K562 (cell line): ENCODE results near the gene SYT13. TPM values are rescaled to one million over a fixed set of nuclear protein-coding genes. Genes with fewer than 3 reads are reported as not detected.

Experiments used
- ATAC-seq: fragments of 200-7000 bp; cut with Tn5 transposase; 3 replicates; pipeline ENCODE4 v1.9.1; 2020; ENCODE audit warnings: moderate library complexity
- BruUV-seq: library from RNA; stranded (reverse); fragments of 400-500 nt; replicated peaks from 2 replicates; lab custom pipeline; 2021; lab: Mats Ljungman, UMichigan
- CTCF ChIA-PET: fragments of 300-600 bp; formaldehyde crosslinking; extraction: SDS; loops from one replicate; lab custom pipeline; 2021; ENCODE audit warnings: low intra/inter-chr PET ratio; lab: Yijun Ruan, JAX
- POLR2A ChIA-PET: fragments of 300-600, 350-650 bp; sonication (Branson Sonifier 250); formaldehyde crosslinking; extraction: SDS; loops from one replicate; lab custom pipeline; 2021; ENCODE audit warnings: antibody characterized with exemption, inconsistent platforms; lab: Yijun Ruan, JAX
- DNase-seq, 4 experiments: peaks; one replicate each; pipeline versions ENCODE4 v3.0.0 to v3.0.0-alpha.2; 2011 to 2018; ENCODE audit warnings: low spot score in 3 of 4, mixed read lengths in 3 of 4; ENCODE audit errors: extremely low read depth in 1 of 4
- FAIRE-seq: peaks from 2 replicates; lab custom pipeline; 2011; peaks lifted over from hg19 to GRCh38; lab: Jason Lieb, UNC
- H2AFZ ChIP-seq: 2 replicates; pipeline ENCODE4 v1.6.0; 2011; ENCODE audit warnings: low read depth, low read length, control low read depth, inconsistent platforms
- H3K27ac ChIP-seq: fragments of 200-600 bp; 3 replicates; pipeline ENCODE4 v1.8.0; 2011; ENCODE audit warnings: low read depth, mild to moderate bottlenecking, control low read depth, inconsistent platforms, low read length, moderate library complexity, mixed read lengths; ENCODE audit errors: extremely low read depth
- H3K27me3 ChIP-seq, 2 experiments: fragments of 300-600 bp in 1 of 2; 2 replicates in 1 of 2; 3 replicates in 1 of 2; pipeline versions ENCODE4 v1.6.0 to v1.8.0; 2011; ENCODE audit warnings: inconsistent platforms in 2 of 2, low read length in 2 of 2, mild to moderate bottlenecking in 1 of 2, mixed read lengths in 1 of 2, moderate library complexity in 1 of 2; ENCODE audit not compliant: control insufficient read depth in 2 of 2, insufficient read depth in 2 of 2
- H3K36me3 ChIP-seq: fragments of 300-600 bp; 3 replicates; pipeline ENCODE4 v1.8.0; 2011; ENCODE audit warnings: mild to moderate bottlenecking, low read length, inconsistent platforms; ENCODE audit not compliant: control insufficient read depth, insufficient read depth
- H3K4me1 ChIP-seq, 2 experiments: fragments of 200-600 bp in 1 of 2; replicated peaks in 1 of 2; 2 replicates in 1 of 2; 3 replicates in 1 of 2; pipeline versions ENCODE4 v1.5.1 to v1.8.0; 2011; ENCODE audit warnings: inconsistent platforms in 2 of 2, low read length in 2 of 2, mild to moderate bottlenecking in 1 of 2, mixed read lengths in 1 of 2, moderate library complexity in 1 of 2; ENCODE audit not compliant: control insufficient read depth in 2 of 2, insufficient read depth in 2 of 2
- H3K4me2 ChIP-seq: 2 replicates; pipeline ENCODE4 v1.6.1; 2011; ENCODE audit warnings: low read length, control low read depth, inconsistent platforms, mixed read lengths; ENCODE audit not compliant: insufficient read depth
- H3K4me3 ChIP-seq: fragments of 200-600 bp; sonication (generic), shearing (Covaris generic); 2 replicates; pipeline ENCODE4 v1.5.1; 2016; ENCODE audit warnings: control low read depth, inconsistent platforms
- H3K79me2 ChIP-seq: fragments of 200-600 bp; 3 replicates; pipeline ENCODE4 v1.8.0; 2011; ENCODE audit warnings: low read length, inconsistent platforms; ENCODE audit not compliant: control insufficient read depth, insufficient read depth
- H3K9ac ChIP-seq, 2 experiments: 2 replicates each; pipeline versions ENCODE4 v1.6.0 to v1.6.1; 2011; ENCODE audit warnings: low read depth in 2 of 2, low read length in 2 of 2, control low read depth in 1 of 2, inconsistent platforms in 1 of 2, mild to moderate bottlenecking in 1 of 2, mixed read lengths in 1 of 2; ENCODE audit not compliant: insufficient read depth in 1 of 2
- H3K9me1 ChIP-seq: one replicate; pipeline ENCODE4 v1.6.0; 2011; ENCODE audit warnings: inconsistent platforms, mild to moderate bottlenecking, low read length, moderate library complexity; ENCODE audit not compliant: control insufficient read depth, insufficient read depth
- H3K9me3 ChIP-seq: replicated peaks from 2 replicates; pipeline ENCODE4 v1.5.1; 2011; ENCODE audit warnings: low read depth, low read length, inconsistent platforms; ENCODE audit not compliant: control insufficient read depth, insufficient read depth
- H4K20me1 ChIP-seq: replicated peaks from 2 replicates; pipeline ENCODE4 v1.6.1; 2011; ENCODE audit warnings: low read length, inconsistent platforms, mixed read lengths; ENCODE audit not compliant: control insufficient read depth, insufficient read depth
- DNMT1 ChIP-seq: fragments of 450-650 bp; IDR thresholded peaks from 2 replicates; pipeline ENCODE4 v1.6.1; 2016; ENCODE audit warnings: antibody characterized with exemption, mild to moderate bottlenecking
- NFE2 ChIP-seq: IDR thresholded peaks from 2 replicates; pipeline ENCODE4 v1.6.1; 2014; ENCODE audit warnings: antibody characterized with exemption, low read depth
- ZNF124 ChIP-seq: sonication (generic); formaldehyde crosslinking; IDR thresholded peaks from 2 replicates; pipeline ENCODE4 v1.8.1; 2022; ENCODE audit warnings: missing genetic modification reagents
- WGBS: fragments of 100-300 bp; shearing (Covaris generic); methylation state at CpG from one replicate; pipeline ENCODE4 v1.1.6; 2016; ENCODE audit warnings: low coverage, mixed read lengths; ENCODE audit not compliant: insufficient coverage; ENCODE audit errors: missing lambda C conversion rate; 5-methylcytosine and 5-hydroxymethylcytosine counted together
- in situ Hi-C: fragments of 300-500 bp; cut with MboI; formaldehyde crosslinking; loops from 4 replicates; pipeline ENCODE4 v1.15.0; 2018; ENCODE audit warnings: inconsistent platforms, mixed read lengths
- intact Hi-C: fragments of 100-400 bp; cut with micrococcal nuclease; formaldehyde crosslinking; loops from 2 replicates; pipeline ENCODE4 v1.14.2; 2022
- polyA plus RNA-seq, 8 experiments: library from polyadenylated mRNA; depleted of rRNA in 4 of 8; stranded (reverse) in 5 of 8; unstranded in 3 of 8; fragments of >200 nt; fragmentation: Nextera tagmentation in 2 of 8; fragmentation: Illumina TruSeq in 1 of 8; extraction: Ambion mirVana in 2 of 8; extraction: Trizol in 1 of 8; gene quantifications; 2 replicates each; pipeline versions ENCODE4 v1.2.1 to v1.2.3, GENCODE V29; 2011 to 2014; ENCODE audit warnings: inconsistent platforms in 1 of 8, missing spikeins in 1 of 8
- total RNA-seq, 7 experiments: library from RNA; depleted of rRNA in 6 of 7; stranded (reverse); fragments of >200 nt in 6 of 7; fragmentation: Illumina TruSeq in 2 of 7; extraction: Trizol in 2 of 7; gene quantifications; 2 replicates each; pipeline versions ENCODE4 v1.2.1 to v1.2.3, GENCODE V29; 2011 to 2021; ENCODE audit warnings: low replicate concordance in 1 of 7
- TF ChIP-seq, protein P1 (sequence below): fragments of 450-650 bp; IDR thresholded peaks from 2 replicates; pipeline ENCODE4 v1.6.1; 2018; ENCODE audit not compliant: partially characterized antibody
- TF ChIP-seq, protein P2 (sequence below): fragments of 450-650 bp; formaldehyde crosslinking; IDR thresholded peaks from 2 replicates; pipeline ENCODE4 v1.4.0; 2020; ENCODE audit warnings: mild to moderate bottlenecking, moderate library complexity

Gene SYT13
- total and polyA plus RNA-seq, 9 of the 15 experiments (the other 6 are each of a cell fraction or from before 2014, with no cell fraction given) = under 0.01 to 0.13 (median 0.08) TPM; not detected in 2

DNA sequence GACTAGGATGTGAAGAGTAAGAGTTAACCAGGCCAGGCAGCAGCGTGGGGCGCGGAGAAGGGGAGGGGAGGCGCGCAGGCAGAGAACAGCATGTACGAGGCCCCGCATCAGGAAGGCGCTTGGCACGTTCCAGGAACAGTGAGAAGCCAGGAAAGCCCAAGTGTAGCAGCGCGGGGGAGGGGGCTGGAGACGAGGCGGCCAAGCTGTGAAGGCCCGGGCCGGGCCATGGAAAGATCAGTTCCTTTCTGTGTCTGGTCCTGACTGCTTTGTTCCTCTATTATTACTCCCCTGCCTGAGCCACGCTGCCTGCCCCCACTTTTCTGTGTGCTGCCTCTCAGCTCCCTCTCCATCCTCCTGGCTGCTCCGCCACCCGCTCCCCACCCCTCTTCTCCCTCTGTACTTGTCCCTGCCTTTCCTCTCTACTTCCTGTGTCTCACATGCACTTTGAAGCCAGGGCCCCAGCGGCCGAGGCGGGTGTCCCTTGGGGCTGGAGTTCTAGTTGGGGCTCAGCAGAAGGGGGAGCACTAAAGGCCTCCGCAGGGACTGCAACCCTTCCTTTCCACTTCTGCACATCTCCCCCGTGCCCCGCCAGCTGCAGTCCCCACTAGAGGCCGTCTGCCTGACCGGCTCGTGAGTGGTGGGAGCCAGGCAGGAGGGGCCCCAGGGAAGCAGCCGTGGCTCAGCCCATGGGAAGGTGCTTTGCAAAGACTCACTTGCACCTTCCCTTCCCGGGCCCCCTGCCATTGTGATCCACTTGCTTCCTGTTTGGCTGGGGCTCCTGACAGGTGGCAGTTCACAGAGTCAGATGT is 76.0 kb downstream of the SYT13 start:
- Histone ChIP-seq H3K9ac (no peak overlapping the region; a peak in 1 of 4 replicates), H3K27ac (no peak overlapping the region), H3K4me2 (no peak overlapping the region), H3K79me2 (no peaks in the 10 kb centered on the region), H3K4me1 (peaks cover 0 to 6% of the 10 kb centered on the region in 2 experiments; a peak in 1 of 5 replicates), H4K20me1 (peaks cover 22% of the 10 kb centered on the region), H3K9me1 (peaks cover 3% of the 10 kb centered on the region), H3K9me3 (no peaks in the 10 kb centered on the region), H2AFZ (no peak overlapping the region), H3K36me3 (no peaks in the 10 kb centered on the region), H3K27me3 (peaks cover 8 to 54% of the 10 kb centered on the region in 2 experiments; a peak in 4 of 5 replicates), H3K4me3 (no peak overlapping the region)
- ChIA-PET POLR2A (interaction anchor here (0.6 kb wide), 1 partner anchor 17 kb away, joined by 3 read pairs; no protein-coding TSS in a partner anchor), CTCF (no interaction called here)
- TF ChIP-seq DNMT1 = no peak
- TF ChIP-seq, protein P1, sequence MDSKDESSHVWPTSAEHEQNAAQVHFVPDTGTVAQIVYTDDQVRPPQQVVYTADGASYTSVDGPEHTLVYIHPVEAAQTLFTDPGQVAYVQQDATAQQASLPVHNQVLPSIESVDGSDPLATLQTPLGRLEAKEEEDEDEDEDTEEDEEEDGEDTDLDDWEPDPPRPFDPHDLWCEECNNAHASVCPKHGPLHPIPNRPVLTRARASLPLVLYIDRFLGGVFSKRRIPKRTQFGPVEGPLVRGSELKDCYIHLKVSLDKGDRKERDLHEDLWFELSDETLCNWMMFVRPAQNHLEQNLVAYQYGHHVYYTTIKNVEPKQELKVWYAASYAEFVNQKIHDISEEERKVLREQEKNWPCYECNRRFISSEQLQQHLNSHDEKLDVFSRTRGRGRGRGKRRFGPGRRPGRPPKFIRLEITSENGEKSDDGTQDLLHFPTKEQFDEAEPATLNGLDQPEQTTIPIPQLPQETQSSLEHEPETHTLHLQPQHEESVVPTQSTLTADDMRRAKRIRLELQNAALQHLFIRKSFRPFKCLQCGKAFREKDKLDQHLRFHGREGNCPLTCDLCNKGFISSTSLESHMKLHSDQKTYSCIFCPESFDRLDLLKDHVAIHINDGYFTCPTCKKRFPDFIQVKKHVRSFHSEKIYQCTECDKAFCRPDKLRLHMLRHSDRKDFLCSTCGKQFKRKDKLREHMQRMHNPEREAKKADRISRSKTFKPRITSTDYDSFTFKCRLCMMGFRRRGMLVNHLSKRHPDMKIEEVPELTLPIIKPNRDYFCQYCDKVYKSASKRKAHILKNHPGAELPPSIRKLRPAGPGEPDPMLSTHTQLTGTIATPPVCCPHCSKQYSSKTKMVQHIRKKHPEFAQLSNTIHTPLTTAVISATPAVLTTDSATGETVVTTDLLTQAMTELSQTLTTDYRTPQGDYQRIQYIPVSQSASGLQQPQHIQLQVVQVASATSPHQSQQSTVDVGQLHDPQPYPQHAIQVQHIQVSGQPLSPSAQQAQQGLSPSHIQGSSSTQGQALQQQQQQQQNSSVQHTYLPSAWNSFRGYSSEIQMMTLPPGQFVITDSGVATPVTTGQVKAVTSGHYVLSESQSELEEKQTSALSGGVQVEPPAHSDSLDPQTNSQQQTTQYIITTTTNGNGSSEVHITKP = peak; percentile 49
- TF ChIP-seq NFE2 = no peak
- TF ChIP-seq, protein P2, sequence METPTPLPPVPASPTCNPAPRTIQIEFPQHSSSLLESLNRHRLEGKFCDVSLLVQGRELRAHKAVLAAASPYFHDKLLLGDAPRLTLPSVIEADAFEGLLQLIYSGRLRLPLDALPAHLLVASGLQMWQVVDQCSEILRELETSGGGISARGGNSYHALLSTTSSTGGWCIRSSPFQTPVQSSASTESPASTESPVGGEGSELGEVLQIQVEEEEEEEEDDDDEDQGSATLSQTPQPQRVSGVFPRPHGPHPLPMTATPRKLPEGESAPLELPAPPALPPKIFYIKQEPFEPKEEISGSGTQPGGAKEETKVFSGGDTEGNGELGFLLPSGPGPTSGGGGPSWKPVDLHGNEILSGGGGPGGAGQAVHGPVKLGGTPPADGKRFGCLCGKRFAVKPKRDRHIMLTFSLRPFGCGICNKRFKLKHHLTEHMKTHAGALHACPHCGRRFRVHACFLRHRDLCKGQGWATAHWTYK (CRISPR knock-in tag) = no peak
- TF ChIP-seq ZNF124 = no peak
- WGBS = 7% methylated on average over 20 of the region's 29 CpGs
- DNase-seq (no peak), ATAC-seq (no peak), FAIRE-seq (no peak)
- in situ Hi-C loops (no loop called here), intact Hi-C loops (loop anchor here (10.0 kb wide), 1 partner anchor 125 kb away; no protein-coding TSS in a partner anchor)
- no TSS peak for BruUV-seq
